ENCODE results near the gene MANSC1.
"Not testable (repeated sequence)": the region's sequence is repeated elsewhere in the genome, so short reads cannot be mapped to it uniquely, and the experiment has no call there.

Gene MANSC1

DNA sequence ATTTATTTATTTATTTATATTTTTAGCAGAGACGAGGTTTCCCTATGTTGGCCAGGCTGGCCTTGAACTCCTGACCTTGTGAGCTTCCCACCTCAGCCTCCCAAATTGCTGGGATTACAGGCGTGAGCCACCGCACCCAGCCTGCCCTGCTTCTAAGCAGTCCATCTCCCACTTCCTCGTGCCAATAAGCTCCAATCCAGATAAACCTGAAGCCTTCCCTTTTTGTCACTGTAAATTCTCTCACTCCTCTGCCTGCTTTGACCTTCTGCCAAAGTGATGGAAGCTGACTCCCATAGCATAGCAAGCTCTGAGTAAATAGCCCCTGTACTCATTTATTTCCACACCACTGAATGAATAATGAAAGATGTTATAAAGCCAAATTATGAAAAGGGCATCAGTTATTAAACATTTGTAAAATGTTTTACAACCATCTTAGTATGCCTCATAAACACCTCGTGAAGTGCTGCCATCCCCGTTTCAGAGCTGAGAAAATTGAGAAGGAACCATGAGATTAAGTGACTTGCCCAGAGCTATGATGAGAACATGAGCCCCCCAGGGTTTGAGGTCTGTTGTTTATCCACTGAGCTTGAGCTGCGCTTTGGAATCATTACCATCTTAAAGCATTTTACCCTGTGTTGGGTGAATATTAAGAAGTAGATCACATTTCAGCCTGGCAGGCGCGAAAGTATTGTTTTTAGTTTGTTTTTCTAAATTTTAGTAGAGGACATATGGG, 30.4 kb downstream of the MANSC1 start:
- FAIRE-seq, result no peak

DNA sequence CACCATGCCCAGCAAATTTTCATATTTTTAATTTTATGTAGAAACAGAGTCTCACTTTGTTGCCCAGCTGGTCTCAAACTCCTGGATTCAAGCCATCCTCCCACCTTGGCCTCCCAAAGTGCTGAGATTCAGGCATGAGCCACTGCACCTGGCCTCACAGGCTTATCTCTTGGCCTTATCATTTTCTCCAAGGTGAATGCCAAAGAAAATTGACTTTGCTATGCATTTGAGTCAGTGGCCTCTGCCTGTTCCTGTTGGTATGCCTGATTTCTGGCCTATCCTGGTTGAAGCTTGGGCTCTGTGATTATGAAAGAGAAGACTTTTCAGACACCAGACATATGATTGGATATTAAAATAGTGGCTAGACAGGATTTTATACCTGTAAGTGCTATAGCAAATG, 34.2 kb downstream of the MANSC1 start:
- FAIRE-seq, result no peak

- FAIRE-seq, result not testable (repeated sequence)
Measured at GRCh38 chr12:12310695-12311094, 39.3 kb downstream of the MANSC1 start.

GRCh38 chr12:12305568-12306300, 44.3 kb downstream of the MANSC1 start:
- FAIRE-seq, result no peak

DNA sequence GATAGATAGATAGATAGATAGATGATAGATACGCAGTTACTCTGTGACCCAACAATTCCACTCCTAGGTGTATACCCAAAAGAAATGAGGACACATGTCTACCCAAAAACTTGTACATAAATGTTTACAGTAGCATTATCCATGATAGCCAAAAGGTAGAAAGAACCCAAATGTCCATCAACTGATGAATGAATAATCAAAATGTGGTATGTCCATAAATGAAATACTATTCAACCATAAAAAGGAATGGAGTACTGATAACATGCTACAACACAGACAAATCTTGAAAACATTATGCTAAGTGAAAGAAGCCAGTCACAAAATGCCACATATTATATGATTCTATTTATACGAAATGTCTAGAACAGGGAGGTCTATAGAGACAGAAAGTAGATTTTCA, 47.1 kb downstream of the MANSC1 start:
- no peak for FAIRE-seq

DNA sequence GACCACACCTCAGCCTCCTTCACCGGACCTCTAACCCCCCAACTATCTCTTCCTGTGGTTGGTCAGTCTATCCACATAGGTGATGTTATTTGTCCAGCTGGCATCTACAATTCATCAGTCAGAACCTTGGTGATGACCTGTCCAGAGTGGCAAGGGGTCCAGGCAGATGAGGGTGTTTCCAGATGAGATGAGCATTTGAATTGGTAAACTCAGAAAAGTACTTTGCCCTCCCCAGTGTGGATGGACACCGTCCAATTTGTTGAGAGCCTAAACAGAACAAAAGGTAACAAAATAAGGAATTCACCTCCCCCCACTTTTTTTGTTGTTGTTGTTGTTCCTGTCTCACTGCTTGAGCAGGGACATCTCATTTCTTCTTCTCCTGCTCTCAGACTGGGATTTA, 48.9 kb downstream of the MANSC1 start:
- FAIRE-seq, result no peak

GRCh38 chr12:12297201-12297830, 52.7 kb downstream of the MANSC1 start:
- FAIRE-seq, result no peak

DNA sequence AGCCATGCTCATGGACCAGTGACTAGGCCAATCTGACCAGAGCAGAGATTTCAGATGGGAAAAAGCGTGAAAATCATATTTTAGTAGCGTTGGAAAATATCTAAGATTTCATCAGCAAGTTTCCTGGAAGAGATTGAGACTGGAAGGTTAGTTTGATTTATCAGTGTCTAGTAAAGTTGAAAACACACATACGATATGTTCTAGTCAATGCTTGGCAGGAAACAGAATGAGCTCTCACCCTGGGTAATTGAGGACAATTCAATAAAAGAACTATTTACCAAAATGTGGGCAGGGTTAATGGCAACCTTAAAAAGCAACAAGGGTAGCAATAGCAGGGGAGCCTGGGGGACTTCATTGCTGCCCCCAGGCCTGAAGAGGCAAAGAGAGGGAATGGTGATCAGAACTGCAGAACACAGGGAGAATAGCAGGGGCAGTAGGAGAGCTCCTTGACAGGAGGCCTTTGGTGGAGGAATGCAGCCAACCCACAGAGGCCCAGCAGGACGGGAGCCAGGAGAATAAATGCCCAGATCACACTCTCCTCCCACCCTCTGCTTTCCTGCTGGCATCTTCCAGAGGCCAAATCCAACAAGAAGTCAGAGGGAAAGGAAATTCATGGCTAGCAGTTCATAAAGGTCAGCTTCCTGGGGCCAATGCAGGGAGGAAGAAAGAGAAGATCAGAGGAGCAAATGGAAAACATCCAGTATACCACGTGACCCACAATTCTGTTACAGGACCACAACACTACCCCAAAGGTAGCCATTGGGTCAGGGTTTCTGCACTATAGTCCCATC, 55.6 kb downstream of the MANSC1 start:
- FAIRE-seq, result no peak

- FAIRE-seq, result no peak
Measured at GRCh38 chr12:12290206-12290605, 59.8 kb downstream of the MANSC1 start.

DNA sequence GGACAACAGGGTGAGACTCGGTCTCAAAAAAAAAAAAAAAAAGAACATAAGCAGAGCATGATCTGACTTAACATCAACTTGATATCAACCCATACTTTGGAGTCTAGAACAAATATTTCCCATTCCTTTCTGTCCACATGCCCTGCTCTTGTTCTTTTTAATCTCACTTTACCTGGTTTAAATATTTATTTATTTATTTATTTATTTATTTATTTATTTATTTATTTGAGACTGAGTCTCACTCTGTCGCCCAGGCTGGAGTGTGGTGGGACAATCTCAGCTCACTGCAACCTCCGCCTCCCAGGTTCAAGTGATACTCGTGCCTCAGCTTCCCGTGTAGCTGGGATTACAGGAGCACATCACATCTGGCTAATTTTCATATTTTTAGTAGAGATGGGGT, 63.6 kb downstream of the MANSC1 start:
- FAIRE-seq, result no peak

DNA sequence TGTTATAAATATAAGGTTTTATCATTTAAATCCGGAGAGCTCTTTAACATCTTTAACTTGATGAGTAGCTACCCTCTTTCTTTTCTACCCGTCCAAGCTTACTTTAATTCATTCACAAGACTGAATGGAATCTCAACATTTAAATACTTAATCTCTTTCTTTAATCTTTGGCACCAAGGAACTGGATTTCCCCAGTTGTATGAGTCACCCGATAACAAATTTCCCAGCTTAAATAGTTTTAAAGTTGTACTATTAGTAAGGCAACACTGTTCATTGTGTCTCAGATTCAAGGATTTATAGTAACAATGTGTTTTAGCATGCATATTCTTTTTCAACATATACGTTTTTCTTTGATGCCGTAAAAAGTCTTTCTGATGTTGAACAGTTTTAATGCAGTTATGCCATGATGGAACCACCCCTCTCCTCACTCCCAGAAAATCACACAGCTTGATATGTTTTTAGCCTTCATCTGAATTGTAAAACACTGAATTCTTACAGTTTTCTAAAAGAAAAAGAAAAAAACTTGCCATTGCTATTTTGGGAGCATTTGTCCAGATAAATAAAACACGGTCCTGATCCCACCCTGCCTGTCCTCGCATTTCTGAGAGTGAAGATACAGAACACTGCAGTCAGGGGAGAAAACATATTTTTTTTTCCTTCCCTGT, 67.1 kb downstream of the MANSC1 start:
- no peak for FAIRE-seq

- FAIRE-seq, result no peak
Measured at GRCh38 chr12:12282202-12282601, 67.8 kb downstream of the MANSC1 start.

- no peak for FAIRE-seq
Measured at GRCh38 chr12:12281134-12281533, 68.9 kb downstream of the MANSC1 start.

GRCh38 chr12:12278899-12279298, 71.1 kb downstream of the MANSC1 start:
- FAIRE-seq, result no peak
